Endodermal cell (in vitro differentiated cells): ENCODE results near the gene FOXA1. TPM values are rescaled to one million over a fixed set of nuclear protein-coding genes. Genes with fewer than 3 reads are reported as not detected.

Experiments
- DNase-seq: peaks from one replicate; pipeline ENCODE4 v3.0.0-alpha.2; 2017
- H3K27ac ChIP-seq: 2 replicates; pipeline ENCODE4 v1.5.1; 2013; ENCODE audit warnings: mild to moderate bottlenecking, low read depth, low read length, moderate library complexity
- H3K27me3 ChIP-seq: 2 replicates; pipeline ENCODE4 v1.6.1; 2013; ENCODE audit warnings: mild to moderate bottlenecking, low read length, moderate library complexity; ENCODE audit not compliant: insufficient read depth, control insufficient read depth, poor library complexity, severe bottlenecking
- H3K36me3 ChIP-seq: 2 replicates; pipeline ENCODE4 v1.7.0; 2013; ENCODE audit warnings: mild to moderate bottlenecking, low read length, moderate library complexity; ENCODE audit not compliant: control insufficient read depth, insufficient read depth
- H3K4me1 ChIP-seq: one replicate; pipeline ENCODE4 v1.7.0; 2013; ENCODE audit warnings: low read length; ENCODE audit not compliant: control insufficient read depth, insufficient read depth
- H3K4me3 ChIP-seq: 2 replicates; pipeline ENCODE4 v1.5.1; 2013; ENCODE audit warnings: mild to moderate bottlenecking, low read length, moderate library complexity
- H3K9ac ChIP-seq: 2 replicates; pipeline ENCODE4 v1.6.1; 2013; ENCODE audit warnings: mild to moderate bottlenecking, low read length, moderate library complexity; ENCODE audit not compliant: poor library complexity, severe bottlenecking; ENCODE audit errors: extremely low read depth
- H3K9me3 ChIP-seq: 2 replicates; pipeline ENCODE4 v1.6.1; 2013; ENCODE audit warnings: mild to moderate bottlenecking, low read length, moderate library complexity; ENCODE audit not compliant: control insufficient read depth
- H3K27ac Mint-ChIP-seq: 2 replicates; pipeline ENCODE4 v1.8.0; 2020; ENCODE audit warnings: mixed read lengths
- H3K27me3 Mint-ChIP-seq: 2 replicates; pipeline ENCODE4 v1.8.0; 2021; ENCODE audit warnings: mild to moderate bottlenecking, mixed read lengths; ENCODE audit not compliant: insufficient read depth
- H3K36me3 Mint-ChIP-seq: 2 replicates; pipeline ENCODE4 v1.8.0; 2020; ENCODE audit warnings: low read depth, mixed read lengths
- H3K4me1 Mint-ChIP-seq: 2 replicates; pipeline ENCODE4 v1.8.0; 2020; ENCODE audit warnings: mixed read lengths
- H3K4me3 Mint-ChIP-seq: 2 replicates; pipeline ENCODE4 v1.8.0; 2020; ENCODE audit warnings: mild to moderate bottlenecking, moderate library complexity, mixed read lengths
- H3K9me3 Mint-ChIP-seq: 2 replicates; pipeline ENCODE4 v1.8.0; 2020; ENCODE audit warnings: mild to moderate bottlenecking, mixed read lengths
- CTCF ChIP-seq: fragments of 200-600 bp; sonication (generic); conservative IDR thresholded peaks from 2 replicates; pipeline ENCODE4 v1.5.0; 2021; ENCODE audit warnings: antibody characterized with exemption, mild to moderate bottlenecking
- WGBS, 2 experiments: methylation state at CpG; one replicate each; pipeline versions ENCODE4 v1.1.5 to v1.1.7; 2013; ENCODE audit warnings: missing lambda C conversion rate in 2 of 2, mixed read lengths in 1 of 2; ENCODE audit not compliant: insufficient coverage in 1 of 2, insufficient read length in 1 of 2; 5-methylcytosine and 5-hydroxymethylcytosine counted together
- total RNA-seq, 2 donors: library from RNA; stranded (reverse); fragmentation: NEBNext Ultra II Directional in 1 of 2; extraction: Animal tissue kit (Norgen Biotek cat#: 25700) in 1 of 2; gene quantifications; 2 replicates in 1 of 2; 3 replicates in 1 of 2; pipeline ENCODE4 v1.2.1, GENCODE V29; 2021

The FOXA1 gene
- total RNA-seq, 2 donors from 2014 or later = 41.2 to 51.4 TPM

GRCh38 chr14:37585101-37585511 lies 9.9 kb downstream of the FOXA1 start:
- H3K4me1 Mint-ChIP-seq = peaks cover 36% of the 10 kb centered on the region
- WGBS, 2 experiments = 9 to 21% methylated on average over 16 to 23 of the region's 23 CpGs
- H3K36me3 ChIP-seq = no peaks in the 10 kb centered on the region
- TF ChIP-seq CTCF = no peak
- H3K27ac ChIP-seq = no peak overlapping the region
- H3K9me3 ChIP-seq = no peaks in the 10 kb centered on the region
- H3K36me3 Mint-ChIP-seq = peaks cover 4% of the 10 kb centered on the region
- DNase-seq = peak; percentile 76
- peaks cover 79% of the 10 kb centered on the region for H3K27me3 Mint-ChIP-seq
- H3K4me3 Mint-ChIP-seq = peak overlapping the region; percentile 56
- H3K4me3 ChIP-seq = peak overlapping the region; percentile 72
- peaks cover 93% of the 10 kb centered on the region for H3K27me3 ChIP-seq
- no peak overlapping the region for H3K27ac Mint-ChIP-seq
- peaks cover 8% of the 10 kb centered on the region for H3K4me1 ChIP-seq
- H3K9ac ChIP-seq = no peak overlapping the region
- H3K9me3 Mint-ChIP-seq = no peaks in the 10 kb centered on the region

- Histone ChIP-seq H3K36me3 (no peaks in the 10 kb centered on the region), H3K27me3 (peaks cover 87% of the 10 kb centered on the region), H3K27ac (no peak overlapping the region), H3K9me3 (no peaks in the 10 kb centered on the region), H3K4me1 (peaks cover 8% of the 10 kb centered on the region), H3K4me3 (peak overlapping the region; percentile 72), H3K9ac (no peak overlapping the region)
- Mint-ChIP-seq H3K9me3 (no peaks in the 10 kb centered on the region), H3K4me3 (peak overlapping the region; percentile 56), H3K27ac (no peak overlapping the region), H3K4me1 (peaks cover 36% of the 10 kb centered on the region), H3K36me3 (peaks cover 1% of the 10 kb centered on the region), H3K27me3 (peaks cover 83% of the 10 kb centered on the region)
- DNase-seq = peak; percentile 77
- WGBS, 2 experiments = 6 to 13% methylated on average over 45 to 62 of the region's 62 CpGs
- no peak for TF ChIP-seq CTCF
These were observed 10.6 kb downstream of the FOXA1 start for GRCh38 chr14:37584211-37585100.

GRCh38 chr14:37583358-37584210 lies 11.5 kb downstream of the FOXA1 start:
- Mint-ChIP-seq H3K9me3 (no peaks in the 10 kb centered on the region), H3K27me3 (peaks cover 82% of the 10 kb centered on the region), H3K27ac (no peak overlapping the region), H3K4me3 (peak overlapping the region; percentile 56), H3K4me1 (peaks cover 34% of the 10 kb centered on the region), H3K36me3 (no peaks in the 10 kb centered on the region)
- no peak overlapping the region for H3K9ac ChIP-seq
- DNase-seq = peak; percentile 68
- no peaks in the 10 kb centered on the region for H3K36me3 ChIP-seq
- H3K27ac ChIP-seq = no peak overlapping the region
- peaks cover 8% of the 10 kb centered on the region for H3K4me1 ChIP-seq
- H3K4me3 ChIP-seq = peak overlapping the region; percentile 72
- H3K9me3 ChIP-seq = no peaks in the 10 kb centered on the region
- 0 to 3% methylated on average over 15 to 67 of the region's 67 CpGs for WGBS, 2 experiments
- peak; percentile 12 for TF ChIP-seq CTCF
- H3K27me3 ChIP-seq = peaks cover 86% of the 10 kb centered on the region
